ENCODE measurements around the gene KRTAP7-1.

KRTAP7-1 gene

GRCh38 chr21:30829659-30830058 lies at the start of gene KRTAP7-1:
Gene KRTAP7-1 (minus strand): TSS chr21:30829759. CDS start chr21:30829698, 61 bp downstream.
- DNase-seq, result no peak

GRCh38 chr21:30874526-30874925 lies 45.0 kb upstream of the KRTAP7-1 start:
- no peak for DNase-seq

- DNase-seq, result no peak
Measured at GRCh38 chr21:30847627-30848500, 18.3 kb upstream of the KRTAP7-1 start.

- no peak for DNase-seq
Measured at GRCh38 chr21:30842990-30843389, 13.4 kb upstream of the KRTAP7-1 start.

- peak in 1 of 2 experiments; percentile 5 for DNase-seq
Measured at GRCh38 chr21:30839304-30839703, 9.7 kb upstream of the KRTAP7-1 start.

- DNase-seq, result no peak
Measured at GRCh38 chr21:30838536-30838935, 9.0 kb upstream of the KRTAP7-1 start.

DNA sequence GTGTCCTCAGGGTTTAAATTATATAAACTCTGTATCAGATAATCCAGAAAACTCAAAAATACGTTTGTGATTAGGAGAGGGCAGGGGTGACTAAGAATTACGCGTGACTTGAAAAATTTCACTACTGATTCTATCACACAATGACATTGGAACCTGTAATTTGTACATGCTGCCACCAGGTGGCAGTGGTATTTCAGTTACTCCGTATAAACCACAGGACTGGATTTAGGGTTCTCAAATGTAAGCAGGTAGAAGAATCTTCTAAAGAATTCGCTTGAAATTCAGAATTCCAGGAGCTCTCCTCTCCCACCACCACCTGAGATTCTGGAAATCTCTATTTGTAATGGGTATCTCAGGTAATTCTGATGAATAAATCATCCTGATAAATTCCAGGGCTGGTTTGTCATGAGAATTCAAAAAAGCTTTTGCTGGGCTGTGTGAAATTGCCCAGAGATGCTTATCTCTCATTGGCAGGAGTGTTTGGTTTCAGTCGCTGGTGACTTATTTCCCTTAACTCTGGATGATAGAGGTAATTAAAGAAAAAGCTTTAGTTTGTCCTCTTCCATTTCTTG lies 1.7 kb upstream of the KRTAP7-1 start:
- DNase-seq, result peak; percentile 10 to 17

- DNase-seq, result no peak
Measured at GRCh38 chr21:30818837-30819610, 10.5 kb downstream of the KRTAP7-1 start.

- DNase-seq, result no peak
Measured at GRCh38 chr21:30813174-30813573, 16.4 kb downstream of the KRTAP7-1 start, which contains the start of gene KRTAP8-1. Gene KRTAP8-1 (minus strand): TSS chr21:30813274. CDS start chr21:30813220, 54 bp downstream.

DNA sequence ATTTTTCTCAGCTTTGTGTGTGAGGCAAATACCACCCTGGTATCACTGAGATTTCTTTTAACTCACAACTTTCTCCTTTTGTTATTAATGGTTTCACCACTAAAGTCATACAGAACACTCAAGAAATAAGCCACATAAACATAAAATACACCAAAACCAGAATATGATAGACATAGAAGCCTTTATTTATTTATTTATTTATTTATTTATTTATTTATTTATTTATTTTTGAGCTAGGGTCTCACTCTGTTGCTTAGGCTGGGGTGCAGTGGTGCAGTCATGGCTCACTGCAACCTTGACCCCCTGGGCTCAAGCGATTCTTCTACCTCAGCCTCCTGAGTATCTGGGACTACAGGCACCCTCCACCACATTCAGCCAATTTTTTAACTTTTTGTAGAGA lies 29.0 kb downstream of the KRTAP7-1 start:
- no peak for DNase-seq

DNA sequence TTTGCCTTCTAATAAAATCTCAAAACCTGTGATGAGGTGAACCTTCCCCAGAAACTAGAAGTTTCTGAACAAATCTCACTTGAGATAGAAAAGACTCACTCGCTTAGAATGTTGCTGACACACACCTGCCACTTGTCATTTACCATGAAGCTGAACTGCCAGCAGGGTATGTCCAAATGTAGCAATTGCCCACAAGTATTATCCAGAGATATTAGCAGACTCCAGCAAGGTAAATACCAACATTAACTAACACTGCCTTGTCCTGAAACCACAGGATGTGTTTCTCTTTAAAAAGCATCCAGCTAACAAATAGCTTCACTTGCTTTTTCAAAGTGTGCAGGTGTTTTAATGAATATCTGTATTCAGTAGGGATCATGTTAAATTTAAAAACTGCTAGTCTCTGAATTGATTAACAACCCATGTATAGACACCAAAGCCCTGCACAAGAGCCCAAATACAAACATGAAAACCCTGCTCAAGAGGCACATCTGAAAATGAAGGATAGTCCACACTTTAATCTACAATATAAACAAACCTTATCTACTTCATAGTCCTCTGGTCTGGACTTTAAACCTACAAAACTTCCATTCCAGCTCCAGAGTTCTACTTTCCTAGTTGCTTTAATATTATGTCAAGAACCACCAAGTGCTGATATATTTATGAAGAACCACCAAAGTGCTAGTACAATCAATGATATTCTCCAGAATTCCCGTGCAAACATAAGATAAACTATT lies 35.8 kb downstream of the KRTAP7-1 start:
- no peak for DNase-seq

DNA sequence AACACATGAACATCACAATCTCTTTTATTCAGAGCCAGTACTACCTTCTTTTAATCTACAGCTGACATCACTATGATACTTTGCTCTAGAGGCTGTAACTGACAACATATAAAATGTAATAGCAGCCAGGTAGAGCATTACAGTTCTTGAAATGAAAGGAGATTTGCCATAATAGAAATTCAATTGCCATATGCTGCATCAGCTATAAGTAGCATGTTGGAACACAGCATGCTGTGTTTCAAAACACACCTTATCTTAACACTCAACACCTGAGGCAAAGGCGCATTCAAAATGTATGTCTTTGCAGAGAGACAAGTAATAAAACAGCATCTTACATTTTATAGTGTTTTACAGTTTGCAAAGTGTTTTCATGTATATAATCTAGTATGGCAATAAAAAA lies 50.3 kb downstream of the KRTAP7-1 start:
- DNase-seq, result no peak

All from activated CD4-positive, alpha-beta T cell treated with anti-CD3 and anti-CD28 coated beads, Interleukin-2, amount 50 U/mL, for 4 hours (primary cell).